ENCODE results near the gene LAMA2. TPM values are rescaled to one million over a fixed set of nuclear protein-coding genes. Genes with fewer than 3 reads are reported as not detected.

LAMA2 gene
- total and polyA plus RNA-seq, 2 experiments from 2014 or later = 0.91 to 6.4 TPM

DNA sequence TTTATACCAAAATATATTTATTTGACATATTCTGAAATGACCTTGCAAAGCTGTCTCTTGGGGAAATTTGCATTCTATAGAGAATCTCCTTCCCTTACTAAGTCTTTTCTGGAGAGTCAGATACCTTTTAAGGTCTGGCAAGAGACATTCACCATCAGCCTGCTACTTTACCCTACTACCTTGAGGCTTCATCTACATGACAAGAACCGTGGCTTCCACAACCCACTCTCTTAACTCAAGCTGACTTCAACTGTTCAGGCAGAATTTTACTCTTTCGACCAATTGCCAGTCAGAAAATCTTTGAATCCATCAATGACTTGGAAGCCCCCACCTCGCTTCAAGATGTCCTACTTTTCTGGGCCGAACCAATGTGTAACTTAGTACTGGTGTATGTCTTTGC lies 314.2 kb downstream of the LAMA2 start:
- H3K4me1 Mint-ChIP-seq = peaks cover 21% of the 10 kb centered on the region; the same call in 2 of the 3 replicates
- Histone ChIP-seq H3K4me2 (no peak overlapping the region), H3F3A (replicated peaks; ENCODE audit: low read depth) (no peaks in the 10 kb centered on the region), H2AFZ (no peak overlapping the region), H3K36me3 (ENCODE audit: insufficient read depth) (no peaks in the 10 kb centered on the region), H3K27ac (ENCODE audit: low read depth) (no peak overlapping the region), H4K20me1 (replicated peaks; ENCODE audit: insufficient read depth) (no peaks in the 10 kb centered on the region), H3K4me3 (no peak overlapping the region), H3K9me2 (ENCODE audit: insufficient read depth) (no peaks in the 10 kb centered on the region), H3K27me3 (ENCODE audit: insufficient read depth) (no peaks in the 10 kb centered on the region), H3K79me2 (replicated peaks; ENCODE audit: insufficient read depth) (no peaks in the 10 kb centered on the region), H3K4me1 (ENCODE audit: insufficient read depth) (peaks cover 26% of the 10 kb centered on the region)
- H3K4me3 Mint-ChIP-seq = no peak overlapping the region
- TF ChIP-seq, protein P1, sequence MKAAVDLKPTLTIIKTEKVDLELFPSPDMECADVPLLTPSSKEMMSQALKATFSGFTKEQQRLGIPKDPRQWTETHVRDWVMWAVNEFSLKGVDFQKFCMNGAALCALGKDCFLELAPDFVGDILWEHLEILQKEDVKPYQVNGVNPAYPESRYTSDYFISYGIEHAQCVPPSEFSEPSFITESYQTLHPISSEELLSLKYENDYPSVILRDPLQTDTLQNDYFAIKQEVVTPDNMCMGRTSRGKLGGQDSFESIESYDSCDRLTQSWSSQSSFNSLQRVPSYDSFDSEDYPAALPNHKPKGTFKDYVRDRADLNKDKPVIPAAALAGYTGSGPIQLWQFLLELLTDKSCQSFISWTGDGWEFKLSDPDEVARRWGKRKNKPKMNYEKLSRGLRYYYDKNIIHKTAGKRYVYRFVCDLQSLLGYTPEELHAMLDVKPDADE (IDR thresholded peaks at IDR 0.05) = no peak
- TF ChIP-seq, protein P2, sequence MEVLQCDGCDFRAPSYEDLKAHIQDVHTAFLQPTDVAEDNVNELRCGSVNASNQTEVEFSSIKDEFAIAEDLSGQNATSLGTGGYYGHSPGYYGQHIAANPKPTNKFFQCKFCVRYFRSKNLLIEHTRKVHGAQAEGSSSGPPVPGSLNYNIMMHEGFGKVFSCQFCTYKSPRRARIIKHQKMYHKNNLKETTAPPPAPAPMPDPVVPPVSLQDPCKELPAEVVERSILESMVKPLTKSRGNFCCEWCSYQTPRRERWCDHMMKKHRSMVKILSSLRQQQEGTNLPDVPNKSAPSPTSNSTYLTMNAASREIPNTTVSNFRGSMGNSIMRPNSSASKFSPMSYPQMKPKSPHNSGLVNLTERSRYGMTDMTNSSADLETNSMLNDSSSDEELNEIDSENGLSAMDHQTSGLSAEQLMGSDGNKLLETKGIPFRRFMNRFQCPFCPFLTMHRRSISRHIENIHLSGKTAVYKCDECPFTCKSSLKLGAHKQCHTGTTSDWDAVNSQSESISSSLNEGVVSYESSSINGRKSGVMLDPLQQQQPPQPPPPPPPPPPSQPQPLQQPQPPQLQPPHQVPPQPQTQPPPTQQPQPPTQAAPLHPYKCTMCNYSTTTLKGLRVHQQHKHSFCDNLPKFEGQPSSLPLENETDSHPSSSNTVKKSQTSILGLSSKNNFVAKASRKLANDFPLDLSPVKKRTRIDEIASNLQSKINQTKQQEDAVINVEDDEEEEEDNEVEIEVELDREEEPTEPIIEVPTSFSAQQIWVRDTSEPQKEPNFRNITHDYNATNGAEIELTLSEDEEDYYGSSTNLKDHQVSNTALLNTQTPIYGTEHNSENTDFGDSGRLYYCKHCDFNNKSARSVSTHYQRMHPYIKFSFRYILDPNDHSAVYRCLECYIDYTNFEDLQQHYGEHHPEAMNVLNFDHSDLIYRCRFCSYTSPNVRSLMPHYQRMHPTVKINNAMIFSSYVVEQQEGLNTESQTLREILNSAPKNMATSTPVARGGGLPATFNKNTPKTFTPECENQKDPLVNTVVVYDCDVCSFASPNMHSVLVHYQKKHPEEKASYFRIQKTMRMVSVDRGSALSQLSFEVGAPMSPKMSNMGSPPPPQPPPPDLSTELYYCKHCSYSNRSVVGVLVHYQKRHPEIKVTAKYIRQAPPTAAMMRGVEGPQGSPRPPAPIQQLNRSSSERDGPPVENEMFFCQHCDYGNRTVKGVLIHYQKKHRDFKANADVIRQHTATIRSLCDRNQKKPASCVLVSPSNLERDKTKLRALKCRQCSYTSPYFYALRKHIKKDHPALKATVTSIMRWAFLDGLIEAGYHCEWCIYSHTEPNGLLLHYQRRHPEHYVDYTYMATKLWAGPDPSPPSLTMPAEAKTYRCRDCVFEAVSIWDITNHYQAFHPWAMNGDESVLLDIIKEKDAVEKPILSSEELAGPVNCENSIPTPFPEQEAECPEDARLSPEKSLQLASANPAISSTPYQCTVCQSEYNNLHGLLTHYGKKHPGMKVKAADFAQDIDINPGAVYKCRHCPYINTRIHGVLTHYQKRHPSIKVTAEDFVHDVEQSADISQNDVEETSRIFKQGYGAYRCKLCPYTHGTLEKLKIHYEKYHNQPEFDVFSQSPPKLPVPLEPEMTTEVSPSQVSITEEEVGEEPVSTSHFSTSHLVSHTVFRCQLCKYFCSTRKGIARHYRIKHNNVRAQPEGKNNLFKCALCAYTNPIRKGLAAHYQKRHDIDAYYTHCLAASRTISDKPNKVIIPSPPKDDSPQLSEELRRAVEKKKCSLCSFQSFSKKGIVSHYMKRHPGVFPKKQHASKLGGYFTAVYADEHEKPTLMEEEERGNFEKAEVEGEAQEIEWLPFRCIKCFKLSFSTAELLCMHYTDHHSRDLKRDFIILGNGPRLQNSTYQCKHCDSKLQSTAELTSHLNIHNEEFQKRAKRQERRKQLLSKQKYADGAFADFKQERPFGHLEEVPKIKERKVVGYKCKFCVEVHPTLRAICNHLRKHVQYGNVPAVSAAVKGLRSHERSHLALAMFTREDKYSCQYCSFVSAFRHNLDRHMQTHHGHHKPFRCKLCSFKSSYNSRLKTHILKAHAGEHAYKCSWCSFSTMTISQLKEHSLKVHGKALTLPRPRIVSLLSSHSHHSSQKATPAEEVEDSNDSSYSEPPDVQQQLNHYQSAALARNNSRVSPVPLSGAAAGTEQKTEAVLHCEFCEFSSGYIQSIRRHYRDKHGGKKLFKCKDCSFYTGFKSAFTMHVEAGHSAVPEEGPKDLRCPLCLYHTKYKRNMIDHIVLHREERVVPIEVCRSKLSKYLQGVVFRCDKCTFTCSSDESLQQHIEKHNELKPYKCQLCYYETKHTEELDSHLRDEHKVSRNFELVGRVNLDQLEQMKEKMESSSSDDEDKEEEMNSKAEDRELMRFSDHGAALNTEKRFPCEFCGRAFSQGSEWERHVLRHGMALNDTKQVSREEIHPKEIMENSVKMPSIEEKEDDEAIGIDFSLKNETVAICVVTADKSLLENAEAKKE (CRISPR knock-in tag; IDR thresholded peaks at IDR 0.05) = peak; percentile 35; the same call in 1 of the 2 replicates
- DNase-seq (ENCODE audit: low spot score) = peak; percentile 62
- no peak overlapping the region for H3K27ac Mint-ChIP-seq
- H3K36me3 Mint-ChIP-seq (ENCODE audit: low read depth) = no peaks in the 10 kb centered on the region
- H3K9me3 Mint-ChIP-seq = no peaks in the 10 kb centered on the region
- H3K27me3 Mint-ChIP-seq (ENCODE audit: insufficient read depth, low read depth, poor library complexity) = peaks cover 3% of the 10 kb centered on the region
- ATAC-seq = peak; percentile 90

DNA sequence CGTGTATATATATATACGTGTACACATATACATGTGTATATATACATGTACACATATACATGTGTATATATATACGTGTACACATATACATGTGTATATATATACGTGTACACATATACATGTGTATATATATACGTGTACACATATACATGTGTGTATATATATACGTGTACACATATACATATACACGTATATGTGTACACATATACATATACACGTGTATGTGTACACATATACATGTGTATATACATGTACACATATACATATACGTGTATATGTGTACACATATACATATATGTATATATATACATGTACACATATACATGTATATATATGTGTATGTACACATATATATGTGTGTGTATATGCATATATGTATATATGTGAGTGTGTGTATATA lies 317.2 kb downstream of the LAMA2 start:
- DNase-seq (ENCODE audit: low spot score) = no peak
- H3K36me3 Mint-ChIP-seq (ENCODE audit: low read depth) = no peaks in the 10 kb centered on the region
- ATAC-seq = no peak
- H3K4me3 ChIP-seq = no peak overlapping the region
- H3K27me3 Mint-ChIP-seq (ENCODE audit: insufficient read depth, low read depth, poor library complexity) = peaks cover 3% of the 10 kb centered on the region
- H3K4me2 ChIP-seq = no peak overlapping the region
- H3K9me3 Mint-ChIP-seq = no peaks in the 10 kb centered on the region
- peaks cover 23% of the 10 kb centered on the region for H3K4me1 ChIP-seq (ENCODE audit: insufficient read depth)
- H3K27ac Mint-ChIP-seq = no peak overlapping the region
- no peaks in the 10 kb centered on the region for H3K9me2 ChIP-seq (ENCODE audit: insufficient read depth)
- no peaks in the 10 kb centered on the region for H3K27me3 ChIP-seq (ENCODE audit: insufficient read depth)
- no peak overlapping the region for H2AFZ ChIP-seq
- no peak overlapping the region for H3K27ac ChIP-seq (ENCODE audit: low read depth)
- H3K36me3 ChIP-seq (ENCODE audit: insufficient read depth) = no peaks in the 10 kb centered on the region
- H3K79me2 ChIP-seq (replicated peaks; ENCODE audit: insufficient read depth) = no peaks in the 10 kb centered on the region
- H3F3A ChIP-seq (replicated peaks; ENCODE audit: low read depth) = no peaks in the 10 kb centered on the region
- H3K4me1 Mint-ChIP-seq = peaks cover 22% of the 10 kb centered on the region; the same call in 2 of the 3 replicates
- H4K20me1 ChIP-seq (replicated peaks; ENCODE audit: insufficient read depth) = no peaks in the 10 kb centered on the region
- H3K4me3 Mint-ChIP-seq = no peak overlapping the region
- TF ChIP-seq EZH2phosphoT487 (IDR thresholded peaks at IDR 0.05; ENCODE audit: unreplicated experiment) (no peak), CREB1 (CRISPR knock-in tag; IDR thresholded peaks at IDR 0.05; ENCODE audit: low read depth) (no peak), CTCF (conservative IDR thresholded peaks at IDR 0.05; ENCODE audit: low read depth in 2 of 2) (no peak)
